Lower leg skin (tissue), 3 donors: ENCODE results near the gene CSPG5.

Source experiments
- CTCF ChIP-seq, 3 donors: fragments of 450-650 bp; IDR thresholded peaks; one replicate each; pipeline ENCODE4 v1.5.1; 2016; ENCODE audit warnings: antibody characterized with exemption in 3 of 3, mild to moderate bottlenecking in 3 of 3, moderate library complexity in 2 of 3
- POLR2A ChIP-seq, 2 donors: fragments of 450-650 bp; IDR thresholded peaks; one replicate each; pipeline ENCODE4 v1.6.1; 2016 to 2017; ENCODE audit warnings: antibody characterized with exemption in 2 of 2, mild to moderate bottlenecking in 1 of 2, moderate library complexity in 1 of 2

- no peak for TF ChIP-seq CTCF (IDR thresholded peaks at IDR 0.05)
- TF ChIP-seq POLR2A (IDR thresholded peaks at IDR 0.05): no peak
These were observed 32.9 kb upstream of the CSPG5 start for GRCh38 chr3:47611576-47611975.
